Stimulated activated naive CD8-positive, alpha-beta T cell treated with anti-CD3 and anti-CD28 coated beads, Interleukin-15, amount 100 ng/mL, for 72 hours (primary cell): ENCODE measurements around the gene CFAP99.
"Not testable (repeated sequence)": the region's sequence is repeated elsewhere in the genome, so short reads cannot be mapped to it uniquely, and the experiment has no call there.

Experiments
- ATAC-seq: fragments of 150-1000 bp; cut with Tn5 transposase; 2 replicates; pipeline ENCODE4 v1.10.0; 2021; ENCODE audit warnings: mild to moderate bottlenecking, moderate library complexity
- DNase-seq, 2 donors: peaks; one replicate each; pipeline ENCODE4 v3.0.0; 2021 to 2022
- H3K27ac Mint-ChIP-seq, 2 donors: one replicate each; pipeline ENCODE4 v1.8.0; 2022; ENCODE audit warnings: mild to moderate bottlenecking in 2 of 2, mixed read lengths in 2 of 2, moderate library complexity in 2 of 2
- H3K27me3 Mint-ChIP-seq: one replicate; pipeline ENCODE4 v1.8.0; 2022; ENCODE audit warnings: mixed read lengths
- H3K4me1 Mint-ChIP-seq: one replicate; pipeline ENCODE4 v1.8.0; 2022; ENCODE audit warnings: mild to moderate bottlenecking, mixed read lengths
- H3K4me3 Mint-ChIP-seq, 2 donors: one replicate each; pipeline ENCODE4 v1.8.0; 2022; ENCODE audit warnings: mild to moderate bottlenecking in 2 of 2, mixed read lengths in 2 of 2, moderate library complexity in 1 of 2
- H3K9me3 Mint-ChIP-seq, 2 donors: one replicate each; pipeline ENCODE4 v1.8.0; 2022; ENCODE audit warnings: mixed read lengths in 2 of 2

The CFAP99 gene

DNA sequence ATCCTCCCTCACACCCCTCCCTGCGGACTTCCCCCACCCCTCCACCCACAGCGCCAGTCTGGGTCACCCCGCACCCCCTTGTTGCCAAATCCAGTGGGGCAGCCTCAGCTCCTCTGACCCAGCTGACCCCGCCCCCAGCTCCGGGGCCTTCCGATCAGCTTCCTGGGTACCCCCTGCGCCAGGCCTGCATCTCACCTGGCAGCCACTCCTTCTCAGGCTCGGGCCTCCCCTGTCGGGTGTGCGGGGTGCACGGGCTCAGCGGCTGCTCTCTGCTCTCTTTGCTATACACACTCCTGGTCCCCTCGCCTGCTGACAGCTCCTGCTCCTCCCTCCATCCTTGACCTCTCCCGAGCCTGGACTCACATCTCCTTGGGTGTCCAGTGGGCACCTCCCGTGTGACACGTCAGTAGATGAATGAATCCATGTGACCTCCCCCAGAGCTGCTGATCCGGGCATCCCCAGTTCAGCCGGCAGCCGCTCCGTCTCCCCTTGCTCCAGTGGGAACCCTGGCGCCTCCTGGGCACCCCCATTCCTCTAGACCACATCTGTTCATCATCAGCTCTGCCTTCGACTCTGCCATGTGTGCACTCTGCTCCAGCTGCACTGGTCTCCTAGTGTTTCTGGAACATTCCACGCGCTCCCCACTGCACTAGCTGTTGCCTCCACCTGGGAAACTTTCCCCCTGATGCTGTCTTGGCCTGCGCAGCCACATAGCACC lies 9.9 kb downstream of the CFAP99 start:
- Mint-ChIP-seq H3K9me3 (no peaks in the 10 kb centered on the region), H3K4me3 (no peak overlapping the region), H3K4me1 (no peaks in the 10 kb centered on the region), H3K27ac (peak overlapping the region in 1 of 2 donors; percentile 83), H3K27me3 (peaks cover 10% of the 10 kb centered on the region)
- peak; percentile 18 for ATAC-seq
- no peak for DNase-seq

DNA sequence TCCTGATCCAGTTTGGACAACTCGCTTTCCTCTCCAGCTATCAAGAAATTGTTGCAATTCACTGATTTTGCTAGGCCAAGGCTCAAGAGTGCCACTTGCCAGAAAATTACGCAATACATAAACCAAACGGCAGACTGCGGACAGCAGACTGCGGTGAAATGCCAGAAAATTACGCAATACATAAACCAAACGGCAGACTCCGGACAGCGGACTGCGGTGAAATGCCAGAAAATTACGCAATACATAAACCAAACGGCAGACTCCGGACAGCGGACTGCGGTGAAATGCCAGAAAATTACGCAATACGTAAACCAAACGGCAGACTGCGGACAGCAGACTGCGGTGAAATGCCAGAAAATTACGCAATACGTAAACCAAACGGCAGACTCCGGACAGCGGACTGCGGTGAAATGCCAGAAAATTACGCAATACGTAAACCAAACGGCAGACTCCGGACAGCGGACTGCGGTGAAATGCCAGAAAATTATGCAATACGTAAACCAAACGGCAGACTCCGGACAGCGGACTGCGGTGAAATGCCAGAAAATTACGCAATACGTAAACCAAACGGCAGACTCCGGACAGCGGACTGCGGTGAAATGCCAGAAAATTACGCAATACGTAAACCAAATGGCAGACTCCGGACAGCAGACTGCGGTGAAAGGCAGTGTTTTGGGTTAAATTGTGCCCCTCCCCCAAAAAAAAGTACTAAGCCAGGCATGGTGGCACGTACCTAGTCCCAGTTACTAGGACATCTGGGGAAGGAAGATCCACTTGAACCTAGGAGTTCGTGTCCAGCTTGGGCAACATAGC lies 11.4 kb downstream of the CFAP99 start:
- H3K27ac Mint-ChIP-seq, DNase-seq, ATAC-seq, H3K4me3 Mint-ChIP-seq, H3K27me3 Mint-ChIP-seq, H3K9me3 Mint-ChIP-seq, H3K4me1 Mint-ChIP-seq: not testable (repeated sequence)

DNA sequence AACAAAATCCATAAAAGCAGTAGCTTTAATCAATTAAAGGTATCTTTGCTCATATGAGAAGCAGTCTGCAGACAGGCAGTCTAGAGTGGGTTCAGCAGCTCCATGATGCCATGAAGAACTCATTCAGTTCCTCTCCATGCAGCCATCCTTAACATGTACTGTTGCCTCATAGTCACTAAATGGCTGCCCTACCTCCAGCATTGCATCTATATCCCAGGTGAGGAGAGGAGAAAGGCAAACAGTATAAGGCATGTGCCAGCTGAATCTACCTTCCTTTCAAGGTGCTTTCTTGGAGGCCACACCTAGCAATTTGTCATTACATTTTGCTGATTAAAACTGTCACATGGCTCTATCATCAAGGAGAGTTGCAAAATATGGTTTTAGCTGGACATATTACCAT lies 13.2 kb downstream of the CFAP99 start:
- DNase-seq, result no peak
- Mint-ChIP-seq H3K27ac (no peak overlapping the region), H3K27me3 (no peaks in the 10 kb centered on the region), H3K4me3 (no peak overlapping the region), H3K4me1 (no peaks in the 10 kb centered on the region), H3K9me3 (no peaks in the 10 kb centered on the region)
- no peak for ATAC-seq

DNA sequence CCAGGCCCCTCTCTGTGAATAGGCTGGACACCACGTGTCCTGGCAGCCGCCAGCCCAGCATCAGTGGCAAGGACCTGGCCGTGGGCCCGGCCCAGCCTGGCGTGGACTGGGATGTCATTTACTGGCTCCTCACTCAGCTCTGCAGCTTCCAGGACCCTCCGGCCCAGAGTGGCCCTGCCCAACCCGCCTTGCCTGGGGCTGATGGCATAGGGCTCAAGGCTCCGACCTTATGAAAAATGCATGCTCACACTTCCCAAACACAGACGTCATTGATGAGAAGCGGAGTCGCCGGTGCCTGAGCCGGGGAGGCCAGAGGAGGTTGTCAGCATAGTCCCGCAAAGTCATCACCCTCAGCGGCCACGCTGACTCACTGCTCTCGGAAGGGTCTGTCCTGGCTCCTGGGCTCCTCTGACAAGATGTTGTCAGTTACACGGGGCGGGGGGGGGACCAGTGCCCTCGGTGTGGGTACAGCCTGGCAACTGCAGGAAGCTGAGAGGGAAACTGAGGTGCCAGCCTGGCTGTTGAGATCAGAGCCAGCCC lies 14.3 kb downstream of the CFAP99 start:
- DNase-seq, result no peak
- no peak overlapping the region for H3K27ac Mint-ChIP-seq
- H3K4me3 Mint-ChIP-seq, result no peak overlapping the region
- H3K27me3 Mint-ChIP-seq, result no peaks in the 10 kb centered on the region
- H3K9me3 Mint-ChIP-seq, result no peaks in the 10 kb centered on the region
- H3K4me1 Mint-ChIP-seq, result no peaks in the 10 kb centered on the region
- no peak for ATAC-seq

DNA sequence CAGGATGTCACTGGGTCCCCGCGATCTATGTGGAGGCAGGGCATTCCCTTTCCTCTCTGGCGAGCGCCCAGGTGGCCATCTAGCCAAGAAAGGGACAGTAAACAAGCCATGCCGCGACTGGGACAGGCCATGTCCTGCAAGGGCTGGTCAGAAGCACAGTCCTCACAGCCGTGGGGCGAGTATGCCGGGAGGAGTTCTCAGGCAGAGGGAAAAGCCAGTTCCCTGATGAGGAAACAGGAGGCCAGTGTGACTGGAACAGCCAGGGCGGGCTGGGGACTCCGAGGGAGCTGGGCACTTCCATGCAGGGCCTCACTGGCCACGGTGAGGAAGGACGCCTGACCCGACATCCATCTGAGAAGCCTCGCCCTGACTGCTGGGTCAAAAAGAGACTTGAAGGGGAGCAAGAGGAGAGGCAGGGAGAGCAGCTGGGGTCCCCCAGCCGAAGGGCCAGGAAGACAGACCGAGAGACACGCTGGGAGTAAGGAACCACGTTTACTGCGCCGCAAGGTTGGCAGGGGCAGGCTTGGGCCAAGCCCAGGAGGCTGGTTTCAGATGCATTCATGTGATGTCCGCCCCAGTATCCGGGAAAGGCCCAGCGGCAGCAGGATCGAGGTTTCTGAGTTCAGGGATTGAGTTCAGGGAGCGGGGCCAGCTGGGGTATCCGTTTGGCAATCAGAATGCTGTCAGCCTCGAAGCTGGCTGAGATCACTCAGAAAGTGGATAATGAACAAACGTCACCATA lies 15.0 kb downstream of the CFAP99 start:
- no peaks in the 10 kb centered on the region for H3K9me3 Mint-ChIP-seq
- peak overlapping the region in 1 of 2 donors; percentile 92 for H3K27ac Mint-ChIP-seq
- no peak for DNase-seq
- H3K4me3 Mint-ChIP-seq, result no peak overlapping the region
- no peaks in the 10 kb centered on the region for H3K4me1 Mint-ChIP-seq
- H3K27me3 Mint-ChIP-seq, result no peaks in the 10 kb centered on the region
- ATAC-seq, result no peak

DNA sequence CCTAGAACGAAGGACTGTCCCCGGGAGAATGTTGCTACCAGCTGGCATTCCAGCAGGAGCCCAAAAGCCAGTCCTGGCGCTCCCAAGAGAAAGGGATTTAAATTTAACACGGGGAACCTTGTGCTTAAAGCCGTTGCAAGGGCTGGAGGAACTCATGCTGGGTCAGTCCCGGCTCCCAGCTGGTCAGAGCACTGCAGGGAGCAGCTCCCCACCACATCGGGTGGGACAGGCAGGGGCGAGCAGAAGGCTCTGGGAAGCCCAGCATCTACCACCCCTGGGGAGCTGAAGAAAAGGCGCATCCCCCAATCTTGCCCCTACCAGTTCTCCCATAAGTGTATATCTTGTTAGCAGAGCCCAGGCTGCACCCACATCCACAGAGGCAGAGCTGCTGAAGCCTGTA lies 15.7 kb downstream of the CFAP99 start:
- no peaks in the 10 kb centered on the region for H3K9me3 Mint-ChIP-seq
- H3K4me3 Mint-ChIP-seq, result no peak overlapping the region
- ATAC-seq, result no peak

DNA sequence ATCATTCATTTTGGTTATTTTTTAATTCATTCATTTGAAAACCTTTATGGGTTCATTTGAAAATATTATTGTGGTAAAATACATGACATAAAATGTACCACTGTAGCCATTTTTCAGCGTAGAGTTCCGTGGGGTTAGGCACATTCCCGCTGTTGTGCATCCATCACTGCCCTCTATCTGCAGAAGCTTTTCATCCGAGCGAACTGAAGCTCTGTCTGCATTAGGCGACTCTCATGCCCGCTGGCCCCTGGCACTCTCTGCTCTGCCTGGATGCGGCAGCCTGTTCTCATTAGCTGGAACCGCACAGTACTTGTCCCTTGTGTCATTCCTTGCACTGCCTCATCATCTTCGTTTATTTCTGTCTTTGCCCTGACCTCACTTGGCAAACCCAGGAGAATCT lies 17.5 kb downstream of the CFAP99 start:
- Mint-ChIP-seq H3K27ac (no peak overlapping the region), H3K27me3 (no peaks in the 10 kb centered on the region), H3K9me3 (no peaks in the 10 kb centered on the region), H3K4me3 (no peak overlapping the region), H3K4me1 (peaks cover under 1% of the 10 kb centered on the region)
- no peak for DNase-seq
- no peak for ATAC-seq

More for the DNA sequence above, 15.7 kb downstream of the CFAP99 start:
- H3K27ac Mint-ChIP-seq, result no peak overlapping the region
- DNase-seq, result no peak
- H3K4me1 Mint-ChIP-seq, result no peaks in the 10 kb centered on the region
- H3K27me3 Mint-ChIP-seq, result no peaks in the 10 kb centered on the region

DNA sequence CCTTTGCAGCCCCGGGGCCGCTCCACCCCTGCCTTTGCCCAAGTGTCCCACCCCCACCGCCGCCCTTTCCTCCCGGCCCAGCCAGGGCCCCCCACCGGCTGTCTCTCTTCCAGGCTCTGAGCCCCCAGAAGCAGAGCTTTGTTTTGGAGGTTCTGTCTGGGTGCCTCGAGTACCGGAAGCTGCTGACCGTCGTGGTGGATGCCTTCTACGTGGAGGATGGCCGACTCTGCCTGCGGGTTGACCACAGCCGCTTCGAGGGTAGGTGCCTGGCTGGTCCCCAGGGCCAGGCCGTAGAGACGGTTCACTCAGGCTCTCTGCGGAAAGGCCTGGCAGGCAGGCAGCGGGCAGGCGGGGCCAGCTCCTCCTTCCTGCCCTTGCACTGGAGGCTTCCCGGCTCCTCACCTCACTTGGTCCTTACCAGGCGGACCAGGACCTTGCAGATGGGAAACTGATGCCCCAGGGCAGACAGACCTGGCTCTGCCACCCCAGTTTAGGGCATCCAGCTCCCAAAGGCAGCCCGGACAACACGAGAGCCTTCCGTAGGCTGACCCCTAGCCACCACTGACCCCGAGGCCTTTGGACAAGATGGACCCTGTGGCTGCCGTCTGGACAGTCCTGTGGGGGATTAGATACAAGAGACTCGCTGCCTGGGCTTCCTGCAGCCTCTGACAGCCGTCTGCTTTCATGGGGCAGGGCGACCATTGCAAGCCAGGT lies 18.2 kb downstream of the CFAP99 start:
- Mint-ChIP-seq H3K4me1 (peaks cover 7% of the 10 kb centered on the region), H3K27me3 (no peaks in the 10 kb centered on the region), H3K27ac (no peak overlapping the region), H3K4me3 (no peak overlapping the region), H3K9me3 (no peaks in the 10 kb centered on the region)
- DNase-seq, result no peak
- no peak for ATAC-seq

DNA sequence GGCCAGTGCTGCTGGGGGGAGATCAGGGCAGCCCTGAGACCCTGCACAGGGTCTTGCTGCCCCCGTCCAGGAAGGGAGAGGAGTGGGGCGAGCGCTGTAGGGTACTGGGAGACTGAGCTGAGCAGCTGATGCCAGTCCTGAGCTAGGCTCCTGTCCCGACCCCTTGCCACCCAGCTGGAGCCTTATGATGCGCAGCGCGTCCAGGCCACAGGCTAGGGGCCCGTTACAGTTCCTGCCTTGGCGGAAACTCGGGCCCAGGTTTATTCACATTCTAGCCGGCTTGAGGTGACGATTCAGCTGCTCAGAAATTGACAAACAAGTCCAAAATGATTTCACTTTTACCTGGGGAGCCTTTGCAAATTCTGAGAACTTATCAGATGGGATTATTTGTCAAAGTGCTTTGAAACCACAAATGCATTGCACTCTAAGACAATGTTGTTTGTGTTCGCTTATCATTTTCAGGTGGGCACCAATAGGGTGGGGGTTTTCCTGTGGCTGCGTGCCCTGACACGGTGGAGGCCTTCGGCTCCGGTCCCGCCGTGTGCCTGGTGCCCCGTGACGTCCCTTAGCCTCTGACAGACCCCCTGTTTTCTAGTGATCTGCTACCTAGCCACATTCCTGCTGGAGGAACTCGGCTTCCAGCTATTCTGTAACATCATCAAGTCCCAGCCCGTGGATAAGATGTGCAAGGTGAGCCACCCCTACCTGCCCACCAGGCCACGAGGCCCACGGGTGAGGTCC lies 18.9 kb downstream of the CFAP99 start:
- no peak overlapping the region for H3K4me3 Mint-ChIP-seq

DNA sequence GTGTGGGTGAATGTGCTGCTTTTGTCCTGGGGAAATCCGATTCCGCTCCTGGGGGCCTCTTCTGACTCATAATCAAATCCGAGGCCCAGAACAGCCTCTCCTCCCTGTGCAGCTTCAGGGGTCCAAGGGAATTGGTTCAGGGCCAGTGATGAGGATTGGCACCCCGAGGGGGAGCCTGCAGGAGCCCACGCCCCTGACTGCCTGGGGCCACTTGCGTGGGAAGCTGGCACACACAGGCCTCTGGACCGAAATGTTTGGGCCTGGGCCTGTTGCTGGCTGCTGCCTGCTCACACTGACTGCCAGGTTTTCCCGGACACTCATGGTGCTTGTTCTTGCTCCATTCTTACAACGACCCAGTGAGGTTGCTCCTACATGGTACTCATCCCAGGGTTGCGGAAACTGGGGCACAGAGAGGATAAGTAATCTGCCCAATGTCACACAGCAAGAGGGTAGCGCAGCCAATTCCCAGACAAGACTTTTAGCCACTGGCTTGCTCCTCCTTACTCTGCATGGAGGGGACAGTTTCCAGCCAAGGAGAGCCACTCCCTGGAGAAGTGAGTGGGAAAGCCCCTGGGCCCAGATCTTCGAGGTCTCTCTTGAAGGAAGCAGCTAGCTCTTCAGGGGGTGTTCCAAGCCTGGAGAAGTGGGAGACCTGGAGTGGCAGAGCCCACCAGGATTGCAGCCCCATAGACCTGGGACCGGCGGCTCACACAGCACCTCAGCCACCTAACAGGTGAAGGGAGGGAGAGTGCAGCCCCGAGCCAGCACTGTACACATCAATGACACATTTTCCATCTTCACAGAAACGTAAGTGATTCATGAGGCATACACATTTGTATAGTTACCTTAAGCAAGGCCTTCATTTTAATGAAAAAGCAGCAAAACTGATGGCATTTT lies 20.3 kb downstream of the CFAP99 start:
- no peaks in the 10 kb centered on the region for H3K27me3 Mint-ChIP-seq
- no peak overlapping the region for H3K27ac Mint-ChIP-seq
- peaks cover 8% of the 10 kb centered on the region for H3K4me1 Mint-ChIP-seq

More for the DNA sequence above, 18.9 kb downstream of the CFAP99 start:
- Mint-ChIP-seq H3K4me1 (peaks cover 8% of the 10 kb centered on the region), H3K9me3 (no peaks in the 10 kb centered on the region), H3K27me3 (no peaks in the 10 kb centered on the region), H3K27ac (no peak overlapping the region)
- DNase-seq, result no peak
- no peak for ATAC-seq

DNA sequence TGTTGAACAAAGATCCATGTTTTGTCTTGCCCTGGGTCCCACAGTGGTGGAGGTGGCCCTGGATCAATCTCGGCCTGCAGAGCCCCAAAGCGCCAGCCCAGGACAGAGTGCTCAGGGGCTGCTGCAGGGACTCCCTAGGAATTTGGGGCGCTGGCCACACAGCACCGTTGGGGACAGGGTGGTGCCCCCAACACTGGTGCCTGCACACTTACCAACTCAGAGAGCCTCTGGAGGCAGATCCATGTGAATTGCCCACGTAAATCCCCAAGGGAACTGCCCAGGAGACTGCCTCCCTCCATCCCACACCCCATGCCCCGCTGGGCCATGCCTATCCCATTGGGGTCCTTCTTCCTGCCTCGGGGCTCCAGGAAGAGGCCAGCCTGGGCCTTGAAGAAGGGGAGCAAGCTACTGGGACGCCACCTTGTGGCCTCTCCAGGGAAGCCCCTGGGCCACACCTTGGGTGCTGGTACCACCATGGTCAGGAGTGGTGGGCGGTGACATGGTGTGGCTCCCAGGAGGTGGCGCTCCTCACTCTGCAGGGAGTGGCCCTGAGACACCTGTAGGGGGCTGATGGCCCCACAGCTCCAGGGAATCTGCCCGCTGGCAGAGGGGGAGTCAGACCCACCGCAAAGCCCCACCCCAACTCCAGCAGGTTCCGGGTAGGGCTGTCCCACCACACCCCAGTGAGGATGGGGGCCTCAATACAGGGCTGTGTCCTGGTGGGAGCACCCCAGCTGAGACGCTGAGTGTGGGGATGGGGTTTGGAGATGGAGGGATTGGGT lies 22.8 kb downstream of the CFAP99 start:
- ATAC-seq, result peak; percentile 98
- H3K27ac Mint-ChIP-seq, result peak overlapping the region; percentile 30 to 84
- H3K27me3 Mint-ChIP-seq, result no peaks in the 10 kb centered on the region

More for the DNA sequence above, 20.3 kb downstream of the CFAP99 start:
- H3K9me3 Mint-ChIP-seq, result no peaks in the 10 kb centered on the region
- H3K4me3 Mint-ChIP-seq, result no peak overlapping the region
- no peak for ATAC-seq
- no peak for DNase-seq

DNA sequence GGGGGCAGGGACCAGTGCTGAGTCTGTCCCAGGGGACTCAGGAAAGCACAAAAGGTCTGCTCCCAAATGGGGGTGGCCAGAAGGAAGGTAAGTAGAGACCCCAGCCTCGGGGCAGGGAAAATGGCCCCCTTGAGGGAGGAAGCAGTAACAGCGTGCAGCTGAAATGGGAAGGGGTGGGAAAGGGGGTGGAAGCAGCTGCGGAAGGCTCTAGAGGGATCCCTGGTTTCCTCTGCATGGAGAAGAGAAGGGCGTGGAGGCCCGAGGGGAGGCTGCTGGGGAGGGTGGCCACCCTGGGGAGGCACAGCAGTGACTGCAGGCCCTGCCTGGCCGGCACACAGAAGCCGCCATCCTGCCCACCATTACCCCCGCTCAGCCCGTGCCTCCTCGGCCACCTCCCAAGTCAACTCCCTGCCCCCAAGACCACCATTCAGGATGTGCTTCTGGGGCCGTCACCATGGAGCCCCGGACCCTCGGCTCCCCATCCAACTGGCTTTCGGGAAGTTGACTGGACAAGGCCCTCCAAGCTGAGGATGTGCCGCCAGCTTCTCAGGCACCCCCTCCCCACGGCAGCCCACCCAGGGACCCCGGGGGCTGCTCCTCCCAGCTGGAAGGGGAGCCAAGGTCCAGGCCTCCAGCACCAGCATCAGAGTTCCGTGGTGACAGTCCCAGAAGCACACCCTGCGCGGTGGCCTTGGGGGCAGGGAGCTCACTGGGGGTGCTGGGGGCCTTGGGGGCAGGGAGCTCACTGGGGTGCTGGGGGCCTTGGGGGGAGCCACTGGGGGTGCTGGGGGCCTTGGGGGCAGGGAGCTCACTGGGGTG lies 23.6 kb downstream of the CFAP99 start:
- Mint-ChIP-seq H3K9me3 (no peaks in the 10 kb centered on the region), H3K4me1 (peaks cover 8% of the 10 kb centered on the region), H3K27ac (no peak overlapping the region), H3K4me3 (no peak overlapping the region), H3K27me3 (no peaks in the 10 kb centered on the region)
- DNase-seq (no peak), ATAC-seq (no peak)

More for the DNA sequence above, 22.8 kb downstream of the CFAP99 start:
- peak; percentile 81 to 87 for DNase-seq
- H3K4me1 Mint-ChIP-seq, result peaks cover 8% of the 10 kb centered on the region
- peak overlapping the region in 1 of 2 donors; percentile 57 for H3K4me3 Mint-ChIP-seq
- H3K9me3 Mint-ChIP-seq, result no peaks in the 10 kb centered on the region
